ENCODE measurements around the gene AGAP1.

GRCh38 chr2:235537587-235537986 is 43.7 kb downstream of the AGAP1 start:
- no peak for TF ChIP-seq POLR2A (IDR thresholded peaks at IDR 0.05; ENCODE audit: low read depth, low read length)
- TF ChIP-seq POLR2AphosphoS5 (IDR thresholded peaks at IDR 0.05; ENCODE audit: low read depth, low read length), result no peak
- no peak for TF ChIP-seq POU2F2 (IDR thresholded peaks at IDR 0.05; ENCODE audit: low read depth, low read length)
- TF ChIP-seq TAF1 (IDR thresholded peaks at IDR 0.05; ENCODE audit: low read depth, low read length), result no peak
